Activated CD8-positive, alpha-beta T cell treated with anti-CD3 and anti-CD28 coated beads for 36 hours (primary cell): ENCODE measurements around the gene ZNF556. TPM values are rescaled to one million over a fixed set of nuclear protein-coding genes. Genes with fewer than 3 reads are reported as not detected.

Experiments
- ATAC-seq: fragments of 200-7000 bp; cut with Tn5 transposase; one replicate; pipeline ENCODE4 v1.10.0; 2021; ENCODE audit warnings: mild to moderate bottlenecking, moderate library complexity
- CTCF ChIA-PET: fragments of 350-600 bp; sonication (Branson Sonifier 250); formaldehyde crosslinking; loops from one replicate; lab custom pipeline; 2021; ENCODE audit warnings: antibody characterized with exemption; lab: Charles Lee
- POLR2A ChIA-PET: fragments of 350-600 bp; sonication (Branson Sonifier 250); formaldehyde crosslinking; loops from one replicate; lab custom pipeline; 2021; ENCODE audit warnings: antibody characterized with exemption; lab: Charles Lee
- DNase-seq: peaks from one replicate; pipeline ENCODE4 v3.0.0-alpha.2; 2020
- H3K27ac Mint-ChIP-seq: one replicate; pipeline ENCODE4 v1.8.0; 2021; ENCODE audit warnings: mild to moderate bottlenecking, mixed read lengths
- H3K27me3 Mint-ChIP-seq: one replicate; pipeline ENCODE4 v1.8.0; 2021; ENCODE audit warnings: mixed read lengths
- H3K36me3 Mint-ChIP-seq: one replicate; pipeline ENCODE4 v1.8.0; 2021; ENCODE audit warnings: low read depth, mixed read lengths
- H3K4me1 Mint-ChIP-seq: one replicate; pipeline ENCODE4 v1.8.0; 2021; ENCODE audit warnings: low read depth, mixed read lengths
- H3K4me3 Mint-ChIP-seq: one replicate; pipeline ENCODE4 v1.8.0; 2021; ENCODE audit warnings: mild to moderate bottlenecking, moderate library complexity, mixed read lengths
- H3K9me3 Mint-ChIP-seq: one replicate; pipeline ENCODE4 v1.8.0; 2021; ENCODE audit warnings: mixed read lengths
- CTCF ChIP-seq: fragments of 200-600 bp; IDR thresholded peaks from one replicate; pipeline ENCODE4 v1.8.0; 2022; ENCODE audit warnings: antibody characterized with exemption, mild to moderate bottlenecking
- intact Hi-C: fragments of 100-400 bp; cut with micrococcal nuclease; formaldehyde crosslinking; loops from one replicate; pipeline ENCODE4 v1.10.0; 2022
- total RNA-seq, 2 experiments: library from RNA; stranded (reverse); gene quantifications; one replicate each; pipeline ENCODE4 v1.2.3, GENCODE V29; 2021

ZNF556 gene
- total RNA-seq, 2 experiments from 2014 or later = not detected

- Mint-ChIP-seq H3K27ac (no peak overlapping the region), H3K4me1 (no peaks in the 10 kb centered on the region), H3K4me3 (no peak overlapping the region), H3K27me3 (no peaks in the 10 kb centered on the region), H3K9me3 (peaks cover 21% of the 10 kb centered on the region), H3K36me3 (peaks cover 9% of the 10 kb centered on the region)
- ChIA-PET POLR2A (no interaction called here), CTCF (no interaction called here)
- intact Hi-C loops = no loop called here
- TF ChIP-seq CTCF = no peak
- ATAC-seq (no peak), DNase-seq (no peak)
Observed at GRCh38 chr19:2877398-2878331, 10.5 kb downstream of the ZNF556 start.

- no peak overlapping the region for H3K27ac Mint-ChIP-seq
- intact Hi-C loops = no loop called here
- H3K27me3 Mint-ChIP-seq = peaks cover 1% of the 10 kb centered on the region
- no peak for TF ChIP-seq CTCF
- ATAC-seq = no peak
- ChIA-PET CTCF (interaction anchor here (1.4 to 1.6 kb wide), 2 partner anchors 67 to 72 kb away, joined by 3 to 5 read pairs; no protein-coding TSS in a partner anchor), POLR2A (no interaction called here)
- H3K4me1 Mint-ChIP-seq = peaks cover 11% of the 10 kb centered on the region
- H3K4me3 Mint-ChIP-seq = no peak overlapping the region
- peaks cover 4% of the 10 kb centered on the region for H3K9me3 Mint-ChIP-seq
- no peaks in the 10 kb centered on the region for H3K36me3 Mint-ChIP-seq
- DNase-seq = no peak
Observed at GRCh38 chr19:2883686-2884439, 16.7 kb downstream of the ZNF556 start.

GRCh38 chr19:2885736-2886135, 18.6 kb downstream of the ZNF556 start:
- Mint-ChIP-seq H3K36me3 (no peaks in the 10 kb centered on the region), H3K27me3 (peaks cover 3% of the 10 kb centered on the region), H3K4me1 (peaks cover 11% of the 10 kb centered on the region), H3K4me3 (no peak overlapping the region), H3K9me3 (no peaks in the 10 kb centered on the region), H3K27ac (no peak overlapping the region)
- intact Hi-C loops = no loop called here
- POLR2A ChIA-PET = interaction anchor here (1.0 kb wide), 1 partner anchor 89 kb away, joined by 3 read pairs; no protein-coding TSS in a partner anchor
- DNase-seq (no peak), ATAC-seq (no peak)
- CTCF ChIA-PET = interaction anchor here (1.1 to 1.2 kb wide), 2 partner anchors 65 to 237 kb away, joined by 3 to 7 read pairs; no protein-coding TSS in a partner anchor
- TF ChIP-seq CTCF = no peak

GRCh38 chr19:2887391-2887914, 20.3 kb downstream of the ZNF556 start:
- peak; percentile 76 for TF ChIP-seq CTCF
- peaks cover 3% of the 10 kb centered on the region for H3K27me3 Mint-ChIP-seq
- ChIA-PET POLR2A (no interaction called here), CTCF (interaction anchor here (0.6 to 2.1 kb wide), 28 partner anchors 9 to 349 kb away, joined by 3 to 15 read pairs (median 4); partner anchors contain the start of genes ZNF556 and ZNF77)
- intact Hi-C loops = no loop called here
- no peak overlapping the region for H3K4me3 Mint-ChIP-seq
- ATAC-seq = peak; percentile 69
- peaks cover 11% of the 10 kb centered on the region for H3K4me1 Mint-ChIP-seq
- H3K27ac Mint-ChIP-seq = no peak overlapping the region
- no peaks in the 10 kb centered on the region for H3K36me3 Mint-ChIP-seq
- no peaks in the 10 kb centered on the region for H3K9me3 Mint-ChIP-seq
- DNase-seq = no peak
